Activated CD4-positive, alpha-beta T cell treated with anti-CD3 and anti-CD28 coated beads for 36 hours (primary cell): ENCODE data around the gene NDUFAB1. TPM values are rescaled to one million over a fixed set of nuclear protein-coding genes. Genes with fewer than 3 reads are reported as not detected.

Experiments used
- total RNA-seq, 2 experiments: library from RNA; stranded (reverse); gene quantifications; one replicate each; pipeline ENCODE4 v1.2.3, GENCODE V29; 2021

NDUFAB1 gene
- total RNA-seq, 2 experiments from 2014 or later, result 81.5 to 158 TPM

Other genes with a start within 250 kb of the NDUFAB1 start
- gene COG7, start 143.1 kb downstream of the NDUFAB1 start, total RNA-seq, result 10 to 100 TPM; 18.1 to 19.9 TPM
- gene GGA2, start 85.8 kb downstream of the NDUFAB1 start, total RNA-seq, result 100 to 1,000 TPM in 1 of 2 experiments, 10 to 100 TPM in 1; 86.7 to 114 TPM
- 10 to 100 TPM; 26.6 to 31.9 TPM for gene EARS2, start 39.0 kb downstream of the NDUFAB1 start, total RNA-seq
- gene UBFD1, start 38.6 kb downstream of the NDUFAB1 start, total RNA-seq, result 10 to 100 TPM; 56.8 to 57.2 TPM
- 10 to 100 TPM; 23.1 to 23.5 TPM for gene PALB2, start 45.0 kb upstream of the NDUFAB1 start, total RNA-seq
- 10 to 100 TPM; 47.1 to 55.8 TPM for gene DCTN5, start 45.1 kb upstream of the NDUFAB1 start, total RNA-seq
- 100 to 1,000 TPM in 1 of 2 experiments, 10 to 100 TPM in 1; 91.4 to 120 TPM for gene PLK1, start 82.6 kb upstream of the NDUFAB1 start, total RNA-seq
- gene ERN2, start 116.9 kb upstream of the NDUFAB1 start, total RNA-seq, result not detected
- not detected for gene CHP2, start 158.7 kb upstream of the NDUFAB1 start, total RNA-seq
- 10 to 100 TPM; 57.5 to 83.8 TPM for gene PRKCB, start 239.7 kb upstream of the NDUFAB1 start, total RNA-seq